NOMO-1 treated with dmso at 0.1 percent for 144 hours (cell line): ENCODE results near the gene SYT9.
"Not testable (repeated sequence)": the region's sequence is repeated elsewhere in the genome, so short reads cannot be mapped to it uniquely, and the experiment has no call there.

Source experiments
- DNase-seq: peaks from one replicate; lab custom pipeline; 2025; ENCODE audit not compliant: unreplicated experiment; lab: John Stamatoyannopoulos, UW

Gene SYT9

DNA sequence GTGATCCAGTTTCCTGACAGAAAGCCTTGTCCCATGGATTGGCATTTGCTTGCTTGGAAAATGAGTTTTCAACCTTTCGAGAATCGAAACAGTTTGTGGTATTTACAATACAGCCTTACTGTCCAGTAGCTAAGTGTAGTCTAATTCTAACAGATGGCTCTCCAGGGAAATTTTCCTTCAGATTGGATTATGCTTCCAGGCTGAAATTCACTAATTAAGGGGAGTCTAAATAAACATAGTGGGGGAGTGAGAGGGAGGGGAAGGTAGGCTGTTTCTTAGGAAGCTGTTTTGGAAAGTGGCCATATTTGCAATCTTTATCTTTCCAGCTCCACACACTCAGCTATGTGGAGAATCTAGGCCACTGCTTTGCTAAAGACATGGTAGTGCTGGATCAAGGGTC, 81.3 kb downstream of the SYT9 start:
- DNase-seq = no peak

DNA sequence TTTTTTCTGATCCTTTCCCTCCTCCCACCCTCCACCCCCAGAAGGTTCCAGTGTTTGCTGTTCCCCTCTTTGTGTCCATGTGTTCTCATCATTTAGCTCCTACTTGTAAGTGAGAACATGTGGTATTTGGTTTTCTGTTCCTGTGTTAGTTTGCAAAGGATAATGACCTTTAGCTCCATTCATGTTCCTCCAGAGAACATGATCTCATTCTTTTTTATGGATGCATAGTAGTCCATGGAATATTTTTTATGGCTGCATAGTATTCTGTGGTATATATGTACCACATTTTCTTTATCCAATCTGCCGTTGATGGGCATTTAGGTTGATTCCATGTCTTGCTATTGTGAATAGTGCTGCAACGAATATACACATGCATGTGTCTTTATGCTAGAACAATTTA, 83.7 kb downstream of the SYT9 start:
- not testable (repeated sequence) for DNase-seq

DNA sequence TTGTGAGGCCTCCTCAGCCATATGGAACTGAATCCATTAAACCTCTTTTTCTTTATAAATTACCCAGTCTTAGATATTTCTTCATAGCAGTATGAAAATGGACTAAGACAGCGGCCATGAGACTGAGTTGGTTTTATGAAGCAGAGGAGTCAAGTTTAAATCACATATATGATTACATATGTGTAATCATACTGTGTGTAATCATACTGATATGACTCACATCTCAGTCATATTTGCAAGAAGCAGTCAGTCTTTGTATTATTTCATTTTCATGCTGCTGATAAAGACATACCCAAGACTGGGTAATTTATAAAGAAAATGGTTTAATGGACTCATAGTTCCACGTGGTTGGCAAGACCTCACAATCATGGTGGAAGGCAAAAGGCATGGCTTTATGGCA, 89.8 kb downstream of the SYT9 start:
- no peak for DNase-seq

DNA sequence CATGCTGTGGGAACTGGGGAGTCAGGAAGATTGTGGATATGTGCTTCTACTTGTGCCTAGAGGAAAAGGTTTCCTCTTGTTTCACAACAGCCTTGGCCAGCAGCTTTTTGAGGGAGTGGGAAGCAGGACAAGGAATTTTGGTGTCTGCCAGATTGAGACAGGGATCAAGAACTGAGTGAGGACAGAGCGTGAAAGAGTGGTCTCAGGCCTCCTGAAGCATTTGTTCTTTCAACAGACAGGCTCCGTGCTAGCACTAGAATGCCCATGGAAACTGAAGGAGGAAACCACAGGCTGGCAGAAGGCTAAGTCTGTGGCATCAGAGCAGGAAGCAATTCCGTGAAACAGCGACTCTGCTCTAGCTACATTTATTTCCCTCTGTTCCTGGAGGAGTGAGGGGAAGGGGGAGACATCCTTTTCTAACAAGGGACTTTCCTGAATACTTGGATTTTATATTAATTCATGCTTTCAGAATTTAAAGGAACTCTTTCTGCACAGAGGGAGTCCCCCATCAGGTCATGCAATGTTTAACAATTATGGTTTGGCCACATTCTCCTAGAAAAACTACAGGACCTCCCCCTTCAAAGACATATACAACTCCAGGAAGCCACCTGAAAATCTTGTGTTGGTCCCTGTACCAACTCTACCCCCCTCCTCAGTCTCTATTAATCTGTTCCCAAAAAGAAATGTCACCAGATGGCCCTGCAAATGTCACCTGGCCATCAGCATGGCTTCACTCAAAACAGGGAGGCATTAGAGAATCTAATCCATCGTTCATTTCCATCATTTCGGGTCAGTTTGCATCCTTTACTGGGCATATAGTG, 96.1 kb downstream of the SYT9 start:
- DNase-seq = no peak

DNA sequence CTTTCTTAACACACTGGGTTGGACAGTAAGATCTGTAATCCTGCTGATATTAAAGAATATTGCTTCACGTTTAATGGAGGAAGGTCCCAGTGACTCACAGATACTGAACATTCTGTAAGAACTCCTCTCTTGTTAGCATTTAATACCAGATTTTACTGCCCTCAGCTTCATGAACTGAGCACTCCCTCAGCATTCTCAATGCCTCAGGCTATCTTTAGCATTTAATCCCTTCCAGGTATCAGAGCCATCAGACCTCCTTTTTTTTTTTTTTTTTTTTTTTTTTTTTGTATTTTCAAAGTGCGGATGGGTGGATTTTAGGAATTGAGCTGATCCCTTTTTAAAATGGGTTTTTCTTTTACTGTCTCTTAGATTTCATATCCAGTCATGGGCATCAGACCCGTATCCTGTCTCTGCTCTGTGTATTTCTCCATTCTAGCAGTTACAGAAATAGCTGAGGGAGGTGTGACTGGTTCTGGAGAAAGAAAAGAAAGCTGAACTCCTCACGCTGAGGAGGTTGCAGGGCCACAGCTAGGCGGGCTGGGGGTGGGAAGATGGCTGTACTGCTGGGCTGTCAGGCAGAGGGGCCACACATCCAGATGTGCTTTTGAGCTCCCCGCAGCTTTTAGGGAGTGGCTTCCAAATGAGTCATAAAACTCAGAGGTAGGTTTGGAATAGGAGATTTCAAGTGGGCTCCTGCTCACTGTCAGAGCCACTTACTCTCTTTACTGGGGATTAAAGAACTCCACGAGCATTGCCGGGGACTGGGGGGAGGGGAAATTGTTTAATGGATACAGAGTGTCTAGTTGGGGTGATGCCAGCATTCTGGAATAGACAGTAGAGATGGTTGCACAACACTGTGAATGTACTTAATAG, 97.0 kb downstream of the SYT9 start:
- DNase-seq = no peak

DNA sequence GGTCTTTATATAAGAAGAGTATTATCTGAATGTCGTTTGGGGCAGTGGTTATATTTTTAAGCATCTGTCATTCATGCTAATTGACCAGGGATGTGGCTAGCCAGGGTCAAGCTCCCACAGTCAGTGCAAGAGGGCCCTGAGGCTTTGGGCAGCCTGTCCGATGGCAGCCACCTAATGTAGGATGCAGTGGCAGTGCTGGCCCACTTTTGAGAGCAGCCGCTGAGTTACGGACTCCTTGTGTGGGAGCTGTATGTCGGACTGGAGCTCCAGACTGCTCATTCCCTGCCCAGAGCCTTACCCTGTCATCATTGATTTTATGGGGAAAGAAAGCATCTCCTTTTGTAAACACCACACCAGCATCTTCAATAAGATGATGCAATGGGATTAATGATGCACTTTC, 99.5 kb downstream of the SYT9 start:
- no peak for DNase-seq

DNA sequence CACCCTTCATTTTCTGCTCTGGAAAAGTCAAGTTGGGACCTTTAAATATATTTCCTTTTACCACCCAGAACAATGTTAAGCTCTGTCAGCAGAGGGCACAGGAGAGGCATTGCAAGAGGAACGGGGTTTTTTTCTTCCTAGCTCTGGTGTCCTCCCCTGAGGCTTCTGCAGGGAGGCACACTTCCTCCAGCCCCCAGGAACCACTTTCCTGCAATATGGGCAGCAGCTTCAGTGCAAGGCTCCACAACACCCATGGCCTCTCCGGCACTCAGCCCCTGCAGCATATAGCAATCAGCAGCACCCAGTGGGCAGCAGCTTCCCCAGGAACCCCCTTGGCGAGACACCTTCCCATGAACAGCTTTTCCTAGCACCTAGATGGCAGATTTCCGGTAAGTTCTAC, 101.4 kb downstream of the SYT9 start:
- DNase-seq = peak; percentile 24

DNA sequence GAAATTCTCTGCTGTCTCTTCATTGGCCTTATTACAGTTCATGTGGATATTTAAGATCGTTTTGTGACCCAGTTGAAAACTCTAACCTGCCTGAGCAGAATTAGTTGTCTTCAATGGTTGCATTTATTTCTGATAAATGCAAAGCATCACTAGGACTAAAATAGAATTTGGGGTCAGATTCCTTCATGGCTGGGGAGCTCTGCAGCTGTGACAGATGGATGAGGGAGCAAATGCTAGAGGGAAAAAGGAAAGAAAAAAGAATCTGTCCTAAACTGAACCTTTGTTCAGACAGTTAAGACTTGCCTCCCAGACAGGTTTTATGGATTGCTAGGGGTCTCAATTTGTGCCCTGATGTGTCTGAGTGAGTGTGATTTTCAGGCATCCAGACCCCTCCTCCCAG, 113.0 kb downstream of the SYT9 start:
- no peak for DNase-seq

DNA sequence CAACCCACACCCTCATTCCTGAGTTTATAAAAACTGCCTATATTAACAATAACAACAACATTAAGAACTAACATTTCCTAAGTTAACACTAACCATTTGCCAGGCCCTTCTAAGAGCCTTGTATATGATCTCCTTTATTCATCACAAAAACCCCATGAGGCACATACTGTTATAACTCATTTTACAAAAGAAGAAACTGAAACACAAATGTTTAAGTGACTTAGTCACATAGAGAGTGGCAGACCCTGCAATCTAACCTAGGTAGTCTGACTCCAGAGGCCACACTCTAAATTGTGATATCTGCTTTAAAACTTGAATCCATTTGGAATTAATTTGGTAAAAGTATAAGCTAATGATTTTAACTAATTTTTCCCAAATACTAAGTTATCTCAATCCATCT, 116.1 kb downstream of the SYT9 start:
- no peak for DNase-seq

DNA sequence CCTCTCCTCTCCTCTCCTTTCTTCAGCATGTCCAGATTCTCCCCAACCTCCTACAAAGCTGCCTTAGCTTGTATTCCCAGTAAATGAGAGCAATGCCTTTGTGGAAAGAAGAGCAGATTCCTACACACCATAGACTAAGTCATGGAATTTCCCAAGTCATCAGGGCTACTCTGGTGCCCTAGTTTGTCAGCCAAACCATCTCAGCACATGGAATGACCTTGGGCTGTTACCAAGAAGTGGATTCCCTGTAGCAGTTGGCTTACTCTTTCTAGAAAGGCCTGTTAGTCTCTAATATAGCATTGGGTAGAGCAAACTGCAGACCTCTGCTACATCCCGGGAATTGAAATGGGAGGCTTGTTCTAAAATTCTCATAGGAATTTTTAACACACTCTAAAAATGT, 124.7 kb downstream of the SYT9 start:
- DNase-seq = no peak

DNA sequence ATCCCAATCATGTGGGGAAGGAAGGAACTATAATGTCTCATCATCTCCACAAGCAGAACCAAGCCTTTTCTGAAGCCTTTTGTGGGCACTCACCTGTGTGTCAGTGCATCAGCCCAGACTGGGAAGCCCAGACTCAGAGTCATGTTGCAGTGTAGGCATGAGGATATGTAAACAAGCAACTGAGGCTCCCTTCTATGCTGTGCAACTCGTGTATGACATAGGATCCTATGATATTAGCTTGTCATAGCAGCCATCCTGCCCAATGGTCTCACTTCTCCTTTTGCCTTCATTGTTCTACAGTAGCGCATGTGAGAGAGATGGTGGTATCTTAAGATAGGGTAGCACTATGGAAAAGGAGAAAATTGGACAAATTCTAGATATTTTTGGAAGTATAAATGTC, 130.2 kb downstream of the SYT9 start:
- DNase-seq = no peak

DNA sequence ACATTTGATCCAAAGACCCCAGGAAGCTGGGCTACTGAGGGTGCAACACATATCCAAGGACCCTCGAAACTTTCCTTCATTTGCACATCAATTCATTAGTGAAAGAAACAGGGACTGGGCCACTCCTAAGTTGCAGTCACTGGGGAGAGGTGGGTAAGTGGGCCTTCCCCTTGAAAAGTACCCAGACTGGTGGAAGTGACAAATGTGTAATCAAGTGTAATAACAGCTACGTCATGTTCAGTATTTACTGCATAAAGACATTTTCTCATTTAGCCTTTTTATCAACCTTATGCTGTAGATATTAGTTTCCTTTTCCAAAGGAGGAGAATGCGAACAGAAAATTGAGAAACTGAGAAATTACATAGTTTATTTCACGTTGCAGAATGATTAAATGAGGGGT, 131.7 kb downstream of the SYT9 start:
- DNase-seq = no peak

DNA sequence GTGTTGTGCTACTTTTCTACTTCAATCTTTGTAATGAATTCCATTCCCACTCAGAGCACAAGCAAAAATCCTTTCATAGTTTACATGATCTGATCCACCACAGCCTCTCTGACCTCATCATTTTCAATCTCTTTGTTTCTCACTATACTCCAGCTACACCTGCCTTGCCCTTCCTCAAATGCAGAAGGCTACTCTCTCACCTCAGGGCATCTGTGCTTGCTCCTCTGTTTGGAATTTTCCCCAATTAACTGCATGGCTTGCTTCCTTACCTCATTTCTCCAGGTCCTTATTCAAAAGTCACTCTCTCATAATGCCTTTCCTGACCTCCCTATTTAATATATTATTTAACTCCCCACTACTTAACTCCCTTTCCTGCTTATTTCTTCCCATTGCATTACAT, 133.0 kb downstream of the SYT9 start:
- no peak for DNase-seq

DNA sequence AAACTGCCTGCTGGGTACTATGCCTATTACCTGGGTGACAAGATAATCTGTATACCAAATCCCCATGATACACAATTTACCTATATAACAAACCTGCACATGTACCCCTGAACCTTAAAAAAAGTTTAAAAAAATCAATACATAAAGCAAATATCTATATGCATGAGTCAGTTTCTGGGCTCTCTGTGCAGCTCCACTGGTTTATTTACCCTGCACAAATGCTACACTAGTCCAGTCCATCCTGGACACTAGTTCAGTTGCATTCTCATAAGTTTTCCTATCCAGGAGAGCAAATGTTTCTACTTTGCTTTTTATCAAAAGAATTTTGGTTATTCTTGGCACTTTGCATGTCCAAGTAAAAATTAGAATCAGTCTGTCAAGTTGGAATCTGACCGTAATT, 133.8 kb downstream of the SYT9 start:
- no peak for DNase-seq

DNA sequence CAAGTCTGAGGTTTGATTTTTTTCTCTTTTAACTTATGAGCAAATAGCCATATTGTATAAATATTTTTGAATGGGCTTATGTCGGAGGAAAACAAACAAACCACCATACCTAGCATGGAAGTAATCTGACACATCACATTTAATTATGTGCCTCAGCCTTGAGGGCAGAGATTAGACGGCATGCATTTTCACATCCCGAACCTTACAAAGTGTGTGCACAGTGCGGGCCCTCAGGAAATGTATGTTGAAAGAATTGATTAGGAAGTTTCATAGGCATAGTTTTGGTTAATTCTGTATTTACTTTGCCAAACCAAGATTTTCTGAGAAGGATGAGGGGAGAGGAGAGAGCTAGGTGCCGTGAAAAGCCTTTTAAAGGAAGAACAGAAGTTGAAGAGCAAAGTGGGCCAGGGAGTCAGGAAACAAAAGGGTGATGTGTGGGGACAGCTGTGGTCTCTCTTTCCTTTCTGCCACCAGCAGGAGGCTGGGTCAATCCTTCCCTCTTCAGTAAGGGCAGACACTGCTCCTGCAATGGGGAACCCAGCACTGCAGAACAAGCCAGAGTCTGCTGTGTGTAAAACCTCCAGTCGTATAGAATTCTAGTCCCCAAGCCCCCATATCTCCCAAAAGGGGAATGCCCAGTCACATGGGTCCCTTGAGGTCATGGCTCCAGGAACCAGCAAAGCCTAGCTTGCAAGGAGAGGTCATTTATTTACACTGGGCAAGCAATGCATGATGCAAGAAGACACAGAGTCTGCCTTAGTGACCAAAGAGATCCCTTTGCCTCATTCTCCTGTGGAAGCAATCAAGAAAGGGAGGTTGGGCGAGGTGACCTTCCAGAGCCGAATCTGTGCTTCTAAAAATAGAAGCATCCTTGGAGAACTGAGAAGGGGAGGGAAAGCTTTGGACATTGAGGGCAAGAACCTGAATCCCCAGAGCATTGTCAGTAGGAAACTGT, 162.5 kb downstream of the SYT9 start:
- no peak for DNase-seq

DNA sequence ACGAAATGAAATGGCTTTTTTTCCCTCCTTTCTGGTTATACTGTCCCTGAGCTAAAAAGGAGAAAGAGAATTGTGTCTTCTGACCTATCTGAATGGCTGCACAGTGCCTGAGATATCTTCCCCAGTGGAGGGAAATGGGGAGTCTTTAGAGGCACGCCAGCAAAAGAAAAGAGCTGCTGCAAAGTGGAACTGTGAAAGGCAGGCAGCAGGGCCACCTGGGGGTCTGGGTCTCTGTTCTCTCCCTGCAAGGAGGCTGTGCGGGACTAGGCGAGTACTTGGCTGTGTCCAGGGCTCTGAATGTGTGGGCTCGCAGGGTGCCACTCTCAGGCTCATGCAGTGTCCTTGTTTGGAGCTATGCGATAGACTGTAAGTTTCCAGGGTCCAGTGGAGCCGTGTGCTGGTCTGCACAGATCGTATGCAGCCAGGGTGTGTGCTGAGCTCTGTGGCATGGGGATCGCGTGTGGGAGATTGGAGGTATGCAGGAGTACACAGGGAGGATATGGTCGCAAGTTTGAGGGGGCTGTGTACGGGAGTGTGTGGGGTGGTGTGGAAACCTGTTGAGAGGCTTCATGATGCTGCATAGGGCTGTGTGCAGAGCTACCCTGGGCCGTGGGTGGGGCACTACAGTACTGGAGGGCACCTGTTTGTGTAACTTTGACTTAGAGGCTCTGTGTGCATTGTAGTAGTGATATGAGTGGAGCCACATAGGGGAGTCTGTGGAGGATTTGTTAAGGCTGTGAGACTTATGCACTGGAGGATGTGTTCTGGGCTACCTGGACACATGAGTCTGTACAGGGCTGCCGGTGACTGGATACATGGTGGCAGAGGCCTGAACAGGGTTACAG, 163.5 kb downstream of the SYT9 start:
- DNase-seq = no peak

DNA sequence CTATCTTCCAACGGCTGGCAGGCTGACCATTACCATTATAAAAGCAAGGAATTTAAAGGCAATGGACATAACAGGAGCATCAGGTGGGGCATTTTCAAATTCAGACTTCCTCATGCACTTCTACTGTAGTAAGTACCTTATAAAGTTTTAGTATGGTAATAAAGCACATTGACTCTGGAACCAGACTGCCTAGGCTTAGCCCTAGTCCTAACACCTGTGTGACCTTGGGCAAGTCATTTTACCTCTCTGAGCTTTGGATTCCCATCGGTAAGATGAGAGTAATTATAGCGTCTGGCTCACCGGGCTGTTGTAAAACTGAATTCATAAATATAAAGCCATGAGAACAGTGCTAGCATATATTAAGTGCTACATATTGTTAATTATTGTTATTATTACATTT, 164.4 kb downstream of the SYT9 start:
- no peak for DNase-seq

DNA sequence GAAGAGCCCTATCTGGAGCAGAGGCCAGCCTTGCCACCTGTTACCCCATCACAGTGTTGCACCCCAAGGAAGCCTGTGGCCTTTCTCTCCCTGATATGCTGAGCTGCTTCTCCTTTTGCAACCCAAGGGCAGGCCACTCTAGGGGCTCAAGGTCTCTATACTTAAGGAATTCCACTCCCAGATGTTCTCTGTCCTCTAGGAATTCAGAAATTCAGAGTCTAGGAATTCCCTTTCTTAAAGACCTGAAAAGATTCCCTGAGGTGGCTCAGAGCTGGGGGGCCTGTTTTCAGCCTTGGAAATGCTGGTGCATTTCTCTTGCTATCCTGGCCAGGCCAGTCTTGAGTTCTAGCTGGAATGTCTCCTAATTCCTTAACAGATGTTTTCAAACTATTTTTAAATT, 165.6 kb downstream of the SYT9 start:
- no peak for DNase-seq

DNA sequence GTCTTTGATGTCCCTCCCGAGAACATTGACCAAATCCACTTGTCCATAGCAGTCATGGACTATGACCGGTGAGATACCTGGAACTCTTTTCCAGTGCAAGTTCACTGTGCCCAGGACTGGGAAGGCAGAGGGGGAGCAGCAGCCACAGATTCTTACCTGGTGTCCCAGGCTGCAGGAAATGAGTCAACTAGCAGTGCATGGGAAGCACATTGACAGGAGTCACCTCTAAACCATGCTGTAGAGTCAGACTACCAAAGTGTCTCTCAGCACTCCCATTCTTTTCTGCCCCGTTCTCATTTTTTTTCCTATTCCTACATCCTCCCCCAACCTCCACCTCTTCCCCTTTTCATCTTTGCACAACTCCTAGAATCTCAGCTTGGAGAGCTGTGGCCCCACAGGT, 166.4 kb downstream of the SYT9 start:
- no peak for DNase-seq

DNA sequence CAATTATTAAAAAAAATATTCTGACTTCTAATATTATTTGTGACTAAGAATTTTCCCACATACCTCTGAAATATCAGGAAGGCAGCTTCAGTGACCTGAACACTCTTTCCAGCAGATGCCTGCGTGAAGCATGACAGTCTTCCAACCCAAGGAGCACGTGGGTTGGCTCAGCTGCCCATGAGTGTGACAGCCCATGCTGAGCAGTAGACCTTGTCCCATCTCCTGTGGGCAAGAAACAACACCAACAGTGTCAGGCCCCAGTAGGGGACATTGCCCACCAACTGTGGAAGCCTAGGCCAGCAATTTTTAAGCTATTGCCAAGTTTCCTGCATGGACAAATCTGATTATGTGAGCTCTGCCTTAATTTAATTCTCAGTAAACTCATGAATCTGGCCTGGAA, 167.2 kb downstream of the SYT9 start:
- DNase-seq = no peak
